ENCODE data around the gene DUSP14.

Gene DUSP14

DNA sequence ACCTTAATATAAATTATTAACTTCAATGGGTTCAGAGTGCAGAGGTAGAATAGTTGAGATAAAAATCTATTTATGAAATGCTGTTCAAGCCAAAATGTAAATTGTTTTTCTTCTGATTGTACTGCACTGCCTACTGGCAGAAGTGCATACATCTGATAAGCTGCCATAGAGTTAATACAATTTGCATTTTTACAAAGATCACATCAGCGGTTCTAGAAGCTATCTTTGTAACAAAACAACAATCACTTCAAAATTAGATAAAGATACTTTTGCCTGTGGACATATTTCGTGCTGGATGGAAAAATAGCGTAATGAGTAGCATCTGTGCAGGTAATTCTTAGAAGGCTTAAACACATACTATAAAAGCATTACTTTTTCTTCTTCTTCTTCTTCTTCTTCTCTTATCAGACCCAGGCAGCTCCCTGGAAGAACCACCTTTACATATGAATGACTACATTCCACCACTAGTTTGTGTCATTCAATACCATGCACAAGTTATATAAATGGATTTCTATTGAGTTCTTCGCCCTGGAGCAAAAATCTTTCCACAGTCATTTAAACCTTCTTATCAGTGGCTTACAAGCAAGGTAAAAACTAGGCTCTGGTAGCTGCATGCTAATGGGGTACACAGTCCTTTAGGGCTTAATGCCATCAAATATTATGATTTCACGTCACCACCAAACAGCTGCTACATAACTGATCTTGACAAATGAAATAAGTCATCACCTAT, 72.5 kb downstream of the DUSP14 start:
- no peak for DNase-seq (ENCODE audit: low read depth)

Data from stimulated activated CD4-positive, alpha-beta T cell treated with anti-CD3 and anti-CD28 coated beads, Interleukin-2, amount 100 ng/mL, for 4 hours (primary cell).